ENCODE data around the gene PHC2. TPM values are rescaled to one million over a fixed set of nuclear protein-coding genes. Genes with fewer than 3 reads are reported as not detected.

Gene PHC2
- total and polyA plus RNA-seq, 8 donors = 70.8 to 140 (median 109) TPM

GRCh38 chr1:33446590-33446989 is 15.7 kb upstream of the PHC2 start:
- Histone ChIP-seq H3K27me3 (no peaks in the 10 kb centered on the region), H3K4me1 (peaks cover 0 to 6% (median 0%) of the 10 kb centered on the region in 4 donors), H3K27ac (no peak overlapping the region), H3K36me3 (no peaks in the 10 kb centered on the region), H3K4me3 (no peak overlapping the region), H3K9me3 (no peaks in the 10 kb centered on the region)
- no peak for DNase-seq
- intact Hi-C loops (cut with DNase I; ENCODE audit: low total_unique reads) = no loop called here
- TF ChIP-seq POLR2AphosphoS5 (IDR thresholded peaks at IDR 0.05) = no peak
- TF ChIP-seq CTCF (IDR thresholded peaks at IDR 0.05) = no peak
- TF ChIP-seq POLR2A (IDR thresholded peaks at IDR 0.05) = no peak
- 75 to 81% (median 79%) methylated on average over 3 of the region's 3 CpGs for WGBS, 5 donors

DNA sequence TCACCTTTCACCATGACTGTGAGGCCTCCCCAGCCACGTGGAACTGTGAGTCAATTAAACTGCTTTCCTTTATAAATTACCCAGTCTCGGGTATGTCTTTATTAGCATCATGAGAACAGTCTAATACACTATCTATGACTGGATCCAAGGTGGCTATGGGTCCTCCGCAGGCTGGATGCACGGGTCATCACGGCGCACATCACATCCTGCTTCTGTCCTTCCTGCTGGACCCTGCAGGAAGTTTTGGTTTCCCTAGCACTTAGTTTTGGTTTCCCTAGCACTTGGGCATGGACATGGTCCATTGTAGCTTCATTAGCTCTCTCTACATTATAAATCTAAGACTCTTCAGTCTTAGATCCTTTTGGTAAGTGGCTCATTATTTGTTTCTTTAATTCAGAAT is 14.2 kb upstream of the PHC2 start:
- Histone ChIP-seq H3K9me3 (peaks cover 0 to 4% (median 0%) of the 10 kb centered on the region in 4 donors), H3K27me3 (no peaks in the 10 kb centered on the region), H3K27ac (no peak overlapping the region), H3K4me1 (peaks cover 0 to 6% (median 0%) of the 10 kb centered on the region in 4 donors), H3K36me3 (no peaks in the 10 kb centered on the region), H3K4me3 (no peak overlapping the region)
- 83 to 89% (median 85%) methylated on average over 6 of the region's 6 CpGs for WGBS, 5 donors
- intact Hi-C loops (cut with DNase I; ENCODE audit: low total_unique reads) = no loop called here
- no peak for TF ChIP-seq POLR2AphosphoS5 (IDR thresholded peaks at IDR 0.05)
- no peak for TF ChIP-seq CTCF (IDR thresholded peaks at IDR 0.05)
- no peak for TF ChIP-seq POLR2A (IDR thresholded peaks at IDR 0.05)
- TF ChIP-seq EP300 (IDR thresholded peaks at IDR 0.05) = no peak
- no peak for DNase-seq

DNA sequence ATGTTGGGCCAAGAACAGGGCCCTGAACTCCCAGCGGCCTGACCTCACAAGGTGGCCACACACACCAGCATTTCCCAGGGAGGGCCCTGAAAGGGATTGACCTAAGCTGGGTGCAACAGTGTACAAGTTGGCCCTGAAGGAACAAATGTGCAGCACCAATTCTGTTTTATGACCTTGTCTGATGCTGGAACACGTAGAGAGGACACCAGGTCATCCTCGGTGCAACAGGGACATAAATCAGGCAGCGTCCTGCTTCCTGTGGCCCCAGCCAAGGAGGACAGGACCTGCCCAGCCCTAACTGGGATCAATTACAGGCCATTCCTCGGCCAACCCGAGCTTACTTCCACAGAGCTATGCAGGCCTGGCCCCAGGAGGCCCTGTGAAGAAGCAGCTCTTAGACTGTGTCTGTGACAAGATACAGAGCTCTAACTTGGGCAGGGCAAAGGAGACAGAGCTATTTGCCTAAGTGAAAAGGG is 12.8 kb upstream of the PHC2 start:
- TF ChIP-seq CTCF (IDR thresholded peaks at IDR 0.05) = no peak
- no peak for TF ChIP-seq POLR2A (IDR thresholded peaks at IDR 0.05)
- TF ChIP-seq POLR2AphosphoS5 (IDR thresholded peaks at IDR 0.05) = no peak
- TF ChIP-seq EP300 (IDR thresholded peaks at IDR 0.05) = no peak

DNA sequence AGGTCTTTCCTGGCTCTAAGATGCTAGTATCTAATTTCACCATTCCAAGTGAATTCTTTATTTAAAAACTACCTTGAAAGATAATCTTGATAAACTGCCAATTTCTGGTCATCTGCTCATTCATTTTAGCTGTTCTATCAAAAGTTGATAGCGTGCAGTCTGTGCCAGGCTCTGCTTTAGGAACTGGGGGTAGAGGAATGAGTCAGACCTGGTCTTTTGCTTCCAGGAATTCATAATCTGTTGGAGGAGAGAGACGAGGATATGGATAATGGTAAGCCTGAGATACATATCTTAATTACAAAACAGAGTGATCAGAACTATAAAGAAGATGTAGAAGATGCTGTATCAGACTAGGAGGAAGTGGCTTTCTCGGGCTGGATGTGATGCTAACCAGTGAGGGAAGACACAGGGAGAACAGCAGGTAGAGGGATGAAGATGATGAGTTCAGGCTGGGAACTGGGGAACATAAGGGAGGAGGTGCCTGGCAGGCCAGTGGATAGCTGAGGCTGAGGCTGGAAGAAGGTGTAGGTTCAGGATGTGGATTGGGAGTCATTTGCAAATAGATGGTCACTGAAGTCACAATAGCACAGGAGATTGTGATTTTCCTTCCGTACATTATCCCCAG is 12.3 kb upstream of the PHC2 start:
- no peaks in the 10 kb centered on the region for H3K36me3 ChIP-seq
- H3K4me1 ChIP-seq = peaks cover 0 to 6% (median 0%) of the 10 kb centered on the region in 4 donors
- WGBS, 5 donors = 37 to 58% (median 52%) methylated on average over 4 of the region's 4 CpGs
- no peak for DNase-seq
- H3K27me3 ChIP-seq = no peaks in the 10 kb centered on the region
- H3K9me3 ChIP-seq = peaks cover 0 to 4% (median 0%) of the 10 kb centered on the region in 4 donors
- intact Hi-C loops (cut with DNase I; ENCODE audit: low total_unique reads) = no loop called here
- H3K27ac ChIP-seq = no peak overlapping the region
- no peak overlapping the region for H3K4me3 ChIP-seq
- TF ChIP-seq CTCF (IDR thresholded peaks at IDR 0.05) = no peak
- no peak for TF ChIP-seq EP300 (IDR thresholded peaks at IDR 0.05)
- TF ChIP-seq POLR2AphosphoS5 (IDR thresholded peaks at IDR 0.05) = no peak
- TF ChIP-seq POLR2A (IDR thresholded peaks at IDR 0.05) = no peak

More for the DNA sequence above, 12.8 kb upstream of the PHC2 start:
- intact Hi-C loops (cut with DNase I; ENCODE audit: low total_unique reads) = no loop called here
- peaks cover 0 to 4% (median 0%) of the 10 kb centered on the region in 4 donors for H3K9me3 ChIP-seq
- 53 to 68% (median 61%) methylated on average over 6 of the region's 6 CpGs for WGBS, 5 donors
- H3K36me3 ChIP-seq = no peaks in the 10 kb centered on the region
- DNase-seq = peak in 1 of 2 donors; percentile 30
- H3K27me3 ChIP-seq = no peaks in the 10 kb centered on the region
- H3K4me3 ChIP-seq = no peak overlapping the region
- H3K27ac ChIP-seq = no peak overlapping the region
- peaks cover 0 to 6% (median 0%) of the 10 kb centered on the region in 4 donors for H3K4me1 ChIP-seq
